ENCODE measurements around the gene CAMK2G.

Gene CAMK2G

GRCh38 chr10:73857446-73857845 is 16.9 kb downstream of the CAMK2G start:
- Histone ChIP-seq H3K4me3 (ENCODE audit: low read depth in 1 of 2, low read length in 2 of 2) (no peak overlapping the region), H3K27ac (ENCODE audit: low read length) (no peak overlapping the region)
- ATAC-seq (ENCODE audit: insufficient read depth, low read depth), result no peak

GRCh38 chr10:73856261-73856660 is 18.1 kb downstream of the CAMK2G start:
- H3K4me1 ChIP-seq (ENCODE audit: insufficient read depth, low read length), result no peaks in the 10 kb centered on the region
- no peak for TF ChIP-seq EZH2 (IDR thresholded peaks at IDR 0.05; ENCODE audit: borderline replicate concordance, low read depth, low read length, severe bottlenecking)
- TF ChIP-seq CTCF (IDR thresholded peaks at IDR 0.05; ENCODE audit: borderline replicate concordance, extremely low read depth, low read length, poor library complexity, severe bottlenecking), result no peak
- 0 out of 2 replicates have a peak, but pooled peaks cover 3% of the 10 kb centered on the region for H3K79me2 ChIP-seq (ENCODE audit: insufficient read depth, low read length)
- H3K4me3 ChIP-seq (ENCODE audit: low read depth in 1 of 2, low read length in 2 of 2), result no peak overlapping the region
- no peak overlapping the region for H2AFZ ChIP-seq (ENCODE audit: low read depth, low read length)
- ATAC-seq (ENCODE audit: insufficient read depth, low read depth) (no peak), DNase-seq (no peak)
- no peak overlapping the region for H3K4me2 ChIP-seq (ENCODE audit: insufficient read depth, low read length)
- H3K36me3 ChIP-seq (ENCODE audit: insufficient read depth, low read length), result peaks cover 80% of the 10 kb centered on the region
- no peaks in the 10 kb centered on the region for H3K27me3 ChIP-seq (ENCODE audit: insufficient read depth, low read length, poor library complexity)
- no peaks in the 10 kb centered on the region for H3K9me3 ChIP-seq (ENCODE audit: insufficient read depth, low read length, severe bottlenecking)
- H4K20me1 ChIP-seq (ENCODE audit: insufficient read depth, low read length), result peaks cover 30% of the 10 kb centered on the region
- no peak overlapping the region for H3K27ac ChIP-seq (ENCODE audit: low read length)
- no peak overlapping the region for H3K9ac ChIP-seq (ENCODE audit: low read depth, low read length)

More at GRCh38 chr10:73857446-73857845, 16.9 kb downstream of the CAMK2G start:
- no peak overlapping the region for H3K4me2 ChIP-seq (ENCODE audit: insufficient read depth, low read length)
- no peaks in the 10 kb centered on the region for H3K9me3 ChIP-seq (ENCODE audit: insufficient read depth, low read length, severe bottlenecking)
- H3K4me1 ChIP-seq (ENCODE audit: insufficient read depth, low read length), result no peaks in the 10 kb centered on the region
- H3K27me3 ChIP-seq (ENCODE audit: insufficient read depth, low read length, poor library complexity), result no peaks in the 10 kb centered on the region
- H3K9ac ChIP-seq (ENCODE audit: low read depth, low read length), result no peak overlapping the region
- peaks cover 73% of the 10 kb centered on the region for H3K36me3 ChIP-seq (ENCODE audit: insufficient read depth, low read length)
- no peak overlapping the region for H2AFZ ChIP-seq (ENCODE audit: low read depth, low read length)
- H3K79me2 ChIP-seq (ENCODE audit: insufficient read depth, low read length), result peaks cover 8% of the 10 kb centered on the region; the same call in 1 of the 2 replicates
- H4K20me1 ChIP-seq (ENCODE audit: insufficient read depth, low read length), result peaks cover 29% of the 10 kb centered on the region
- no peak for TF ChIP-seq CTCF (IDR thresholded peaks at IDR 0.05; ENCODE audit: borderline replicate concordance, extremely low read depth, low read length, poor library complexity, severe bottlenecking)
- TF ChIP-seq EZH2 (IDR thresholded peaks at IDR 0.05; ENCODE audit: borderline replicate concordance, low read depth, low read length, severe bottlenecking), result no peak
- no peak for DNase-seq

GRCh38 chr10:73855413-73855812 is 18.9 kb downstream of the CAMK2G start:
- H3K79me2 ChIP-seq (ENCODE audit: insufficient read depth, low read length), result 0 out of 2 replicates have a peak, but pooled peaks cover 3% of the 10 kb centered on the region
- H3K36me3 ChIP-seq (ENCODE audit: insufficient read depth, low read length), result peaks cover 80% of the 10 kb centered on the region

More at GRCh38 chr10:73855413-73855812, 18.9 kb downstream of the CAMK2G start:
- Histone ChIP-seq H3K9me3 (ENCODE audit: insufficient read depth, low read length, severe bottlenecking) (no peaks in the 10 kb centered on the region), H3K4me2 (ENCODE audit: insufficient read depth, low read length) (no peak overlapping the region), H3K9ac (ENCODE audit: low read depth, low read length) (no peak overlapping the region), H3K27ac (ENCODE audit: low read length) (no peak overlapping the region), H4K20me1 (ENCODE audit: insufficient read depth, low read length) (peaks cover 36% of the 10 kb centered on the region), H2AFZ (ENCODE audit: low read depth, low read length) (no peak overlapping the region), H3K4me3 (ENCODE audit: low read depth in 1 of 2, low read length in 2 of 2) (no peak overlapping the region), H3K4me1 (ENCODE audit: insufficient read depth, low read length) (no peaks in the 10 kb centered on the region), H3K27me3 (ENCODE audit: insufficient read depth, low read length, poor library complexity) (no peaks in the 10 kb centered on the region)
- TF ChIP-seq CTCF (IDR thresholded peaks at IDR 0.05; ENCODE audit: borderline replicate concordance, extremely low read depth, low read length, poor library complexity, severe bottlenecking) (no peak), EZH2 (IDR thresholded peaks at IDR 0.05; ENCODE audit: borderline replicate concordance, low read depth, low read length, severe bottlenecking) (no peak)
- no peak for ATAC-seq (ENCODE audit: insufficient read depth, low read depth)
- no peak for DNase-seq
